ENCODE measurements around the gene ERVW-1.
"Not testable (repeated sequence)": the region's sequence is repeated elsewhere in the genome, so short reads cannot be mapped to it uniquely, and the experiment has no call there.

Gene ERVW-1, protein sequence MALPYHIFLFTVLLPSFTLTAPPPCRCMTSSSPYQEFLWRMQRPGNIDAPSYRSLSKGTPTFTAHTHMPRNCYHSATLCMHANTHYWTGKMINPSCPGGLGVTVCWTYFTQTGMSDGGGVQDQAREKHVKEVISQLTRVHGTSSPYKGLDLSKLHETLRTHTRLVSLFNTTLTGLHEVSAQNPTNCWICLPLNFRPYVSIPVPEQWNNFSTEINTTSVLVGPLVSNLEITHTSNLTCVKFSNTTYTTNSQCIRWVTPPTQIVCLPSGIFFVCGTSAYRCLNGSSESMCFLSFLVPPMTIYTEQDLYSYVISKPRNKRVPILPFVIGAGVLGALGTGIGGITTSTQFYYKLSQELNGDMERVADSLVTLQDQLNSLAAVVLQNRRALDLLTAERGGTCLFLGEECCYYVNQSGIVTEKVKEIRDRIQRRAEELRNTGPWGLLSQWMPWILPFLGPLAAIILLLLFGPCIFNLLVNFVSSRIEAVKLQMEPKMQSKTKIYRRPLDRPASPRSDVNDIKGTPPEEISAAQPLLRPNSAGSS

DNA sequence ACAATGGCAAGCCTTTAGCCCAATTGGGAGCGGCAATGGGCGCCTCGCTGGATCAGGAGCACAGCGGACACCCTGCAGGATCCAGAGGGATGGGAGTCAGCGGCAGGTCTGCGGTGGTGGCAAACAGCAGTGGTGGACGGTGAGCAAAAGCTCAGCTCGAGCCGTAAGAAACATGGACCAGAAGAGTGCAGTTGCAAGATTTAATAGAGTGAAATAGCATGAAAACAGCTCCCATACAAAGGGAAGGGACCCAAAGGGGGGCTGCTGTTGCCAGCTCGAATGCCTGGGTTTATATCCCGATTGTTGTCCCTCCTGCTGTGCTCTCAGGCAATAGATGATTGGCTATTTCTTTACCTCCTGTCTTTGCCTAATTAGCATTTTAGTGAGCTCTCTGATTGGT lies at the start of gene ERVW-1:
Gene ERVW-1, minus strand, starts transcription at position 266 of the 400 bp plus-strand sequence. CDS start 7,565 bp downstream, outside the sequence.
- H3K4me1 ChIP-seq (ENCODE audit: insufficient read depth, low read length, severe bottlenecking); H3K9me2 ChIP-seq (ENCODE audit: low read depth, low read length); H2AFZ ChIP-seq (ENCODE audit: low read length); H3F3A ChIP-seq (ENCODE audit: insufficient read depth, low read length); H3K9me3 ChIP-seq (ENCODE audit: low read length); H3K27me3 ChIP-seq (ENCODE audit: insufficient read depth, low read length); H3K4me3 ChIP-seq (ENCODE audit: low read depth, low read length, poor library complexity, severe bottlenecking); H3K36me3 ChIP-seq (ENCODE audit: insufficient read depth, low read length); H3K4me2 ChIP-seq (ENCODE audit: low read length); H4K20me1 ChIP-seq (ENCODE audit: insufficient read depth, low read length); H3K9ac ChIP-seq (ENCODE audit: low read length); H3K79me2 ChIP-seq (ENCODE audit: insufficient read depth, low read length); H3K27ac ChIP-seq (ENCODE audit: low read depth, low read length, poor library complexity, severe bottlenecking): not testable (repeated sequence)

DNA sequence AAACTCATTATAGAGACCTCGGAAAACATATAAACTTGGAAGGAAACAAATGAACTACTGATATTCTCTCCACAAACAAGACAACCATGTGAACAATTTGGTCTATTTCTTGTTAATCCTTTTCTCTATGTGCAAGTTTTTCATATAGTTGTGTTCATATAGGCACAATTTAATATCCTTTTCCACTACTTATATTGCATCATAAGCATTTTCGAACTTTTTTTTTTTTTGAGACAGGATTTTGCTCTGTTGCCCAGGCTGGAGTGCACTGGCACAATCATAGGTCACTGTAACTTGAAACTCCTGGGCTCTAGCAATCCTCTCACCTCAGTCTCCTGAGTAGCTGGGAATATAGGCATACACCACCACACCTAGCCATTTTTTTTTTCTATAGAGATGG lies 45.4 kb upstream of the ERVW-1 start:
- Histone ChIP-seq H3K4me3 (ENCODE audit: low read depth, low read length, poor library complexity, severe bottlenecking) (no peak overlapping the region), H3K9ac (ENCODE audit: low read length) (no peak overlapping the region), H2AFZ (ENCODE audit: low read length) (no peak overlapping the region), H3F3A (ENCODE audit: insufficient read depth, low read length) (0 out of 2 replicates have a peak, but pooled peaks cover 6% of the 10 kb centered on the region), H3K27me3 (ENCODE audit: insufficient read depth, low read length) (no peaks in the 10 kb centered on the region), H3K27ac (ENCODE audit: low read depth, low read length, poor library complexity, severe bottlenecking) (no peak overlapping the region), H3K4me1 (ENCODE audit: insufficient read depth, low read length, severe bottlenecking) (peaks cover 22% of the 10 kb centered on the region), H3K4me2 (ENCODE audit: low read length) (no peak overlapping the region), H3K36me3 (ENCODE audit: insufficient read depth, low read length) (peaks cover 16% of the 10 kb centered on the region; the same call in 1 of the 2 replicates), H3K79me2 (ENCODE audit: insufficient read depth, low read length) (peaks cover 38% of the 10 kb centered on the region), H3K9me3 (ENCODE audit: low read length) (no peaks in the 10 kb centered on the region), H4K20me1 (ENCODE audit: insufficient read depth, low read length) (0 out of 2 replicates have a peak, but pooled peaks cover 2% of the 10 kb centered on the region), H3K9me2 (ENCODE audit: low read depth, low read length) (no peaks in the 10 kb centered on the region)
- TF ChIP-seq, protein P1, sequence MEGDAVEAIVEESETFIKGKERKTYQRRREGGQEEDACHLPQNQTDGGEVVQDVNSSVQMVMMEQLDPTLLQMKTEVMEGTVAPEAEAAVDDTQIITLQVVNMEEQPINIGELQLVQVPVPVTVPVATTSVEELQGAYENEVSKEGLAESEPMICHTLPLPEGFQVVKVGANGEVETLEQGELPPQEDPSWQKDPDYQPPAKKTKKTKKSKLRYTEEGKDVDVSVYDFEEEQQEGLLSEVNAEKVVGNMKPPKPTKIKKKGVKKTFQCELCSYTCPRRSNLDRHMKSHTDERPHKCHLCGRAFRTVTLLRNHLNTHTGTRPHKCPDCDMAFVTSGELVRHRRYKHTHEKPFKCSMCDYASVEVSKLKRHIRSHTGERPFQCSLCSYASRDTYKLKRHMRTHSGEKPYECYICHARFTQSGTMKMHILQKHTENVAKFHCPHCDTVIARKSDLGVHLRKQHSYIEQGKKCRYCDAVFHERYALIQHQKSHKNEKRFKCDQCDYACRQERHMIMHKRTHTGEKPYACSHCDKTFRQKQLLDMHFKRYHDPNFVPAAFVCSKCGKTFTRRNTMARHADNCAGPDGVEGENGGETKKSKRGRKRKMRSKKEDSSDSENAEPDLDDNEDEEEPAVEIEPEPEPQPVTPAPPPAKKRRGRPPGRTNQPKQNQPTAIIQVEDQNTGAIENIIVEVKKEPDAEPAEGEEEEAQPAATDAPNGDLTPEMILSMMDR (IDR thresholded peaks at IDR 0.05; ENCODE audit: low read length): no peak
- TF ChIP-seq EZH2 (IDR thresholded peaks at IDR 0.05; ENCODE audit: borderline replicate concordance, low read length): no peak

DNA sequence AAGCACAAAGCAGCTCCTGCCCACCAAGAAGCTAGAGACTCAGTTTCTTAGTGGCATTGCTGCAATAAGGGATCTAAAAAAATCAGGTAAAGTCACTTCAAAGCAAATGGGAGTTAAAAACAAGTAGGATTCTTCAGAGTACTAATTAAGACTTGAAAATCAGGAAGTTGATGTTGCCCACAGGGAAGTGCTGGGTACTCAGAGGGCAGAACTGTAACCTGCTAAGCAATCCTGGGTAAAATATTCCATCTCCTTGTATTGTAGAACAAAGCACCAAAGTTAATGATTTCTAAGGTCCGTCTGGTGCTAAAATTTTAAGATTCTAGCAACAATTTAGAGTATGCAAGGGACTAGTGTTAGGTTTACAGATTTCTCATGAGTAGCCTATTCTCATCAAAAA lies 42.3 kb upstream of the ERVW-1 start:
- no peak for TF ChIP-seq EZH2 (IDR thresholded peaks at IDR 0.05; ENCODE audit: borderline replicate concordance, low read length)
- TF ChIP-seq, protein P1 (IDR thresholded peaks at IDR 0.05; ENCODE audit: low read length): no peak
- 0 out of 2 replicates have a peak, but pooled peaks cover 6% of the 10 kb centered on the region for H3F3A ChIP-seq (ENCODE audit: insufficient read depth, low read length)
- peaks cover 21% of the 10 kb centered on the region for H3K79me2 ChIP-seq (ENCODE audit: insufficient read depth, low read length)
- H2AFZ ChIP-seq (ENCODE audit: low read length): no peak overlapping the region
- H3K27ac ChIP-seq (ENCODE audit: low read depth, low read length, poor library complexity, severe bottlenecking): no peak overlapping the region
- 0 out of 2 replicates have a peak, but pooled peaks cover 2% of the 10 kb centered on the region for H4K20me1 ChIP-seq (ENCODE audit: insufficient read depth, low read length)
- no peak overlapping the region for H3K4me2 ChIP-seq (ENCODE audit: low read length)
- H3K4me1 ChIP-seq (ENCODE audit: insufficient read depth, low read length, severe bottlenecking): no peaks in the 10 kb centered on the region
- H3K36me3 ChIP-seq (ENCODE audit: insufficient read depth, low read length): peaks cover 38% of the 10 kb centered on the region
- no peaks in the 10 kb centered on the region for H3K27me3 ChIP-seq (ENCODE audit: insufficient read depth, low read length)
- no peak overlapping the region for H3K4me3 ChIP-seq (ENCODE audit: low read depth, low read length, poor library complexity, severe bottlenecking)
- H3K9me3 ChIP-seq (ENCODE audit: low read length): no peaks in the 10 kb centered on the region
- no peaks in the 10 kb centered on the region for H3K9me2 ChIP-seq (ENCODE audit: low read depth, low read length)
- H3K9ac ChIP-seq (ENCODE audit: low read length): no peak overlapping the region

Data from OCI-LY1 (cell line).